ES-I3 (cell line): ENCODE results near the gene MED12L.

Source experiments
- H3K36me3 ChIP-seq: 2 replicates; pipeline ENCODE4 v1.6.1; 2013; ENCODE audit warnings: mild to moderate bottlenecking, low read length, control low read depth, moderate library complexity; ENCODE audit not compliant: insufficient read depth
- H3K4me1 ChIP-seq: 2 replicates; pipeline ENCODE4 v1.6.1; 2013; ENCODE audit warnings: mild to moderate bottlenecking, control low read depth, low read length; ENCODE audit not compliant: insufficient read depth
- H3K9ac ChIP-seq: 2 replicates; pipeline ENCODE4 v1.6.1; 2013; ENCODE audit warnings: low read depth, mild to moderate bottlenecking, low read length, moderate library complexity
- H3K9me3 ChIP-seq: 2 replicates; pipeline ENCODE4 v1.6.1; 2013; ENCODE audit warnings: mild to moderate bottlenecking, low read length, moderate library complexity; ENCODE audit not compliant: control insufficient read depth, insufficient read depth

The MED12L gene

DNA sequence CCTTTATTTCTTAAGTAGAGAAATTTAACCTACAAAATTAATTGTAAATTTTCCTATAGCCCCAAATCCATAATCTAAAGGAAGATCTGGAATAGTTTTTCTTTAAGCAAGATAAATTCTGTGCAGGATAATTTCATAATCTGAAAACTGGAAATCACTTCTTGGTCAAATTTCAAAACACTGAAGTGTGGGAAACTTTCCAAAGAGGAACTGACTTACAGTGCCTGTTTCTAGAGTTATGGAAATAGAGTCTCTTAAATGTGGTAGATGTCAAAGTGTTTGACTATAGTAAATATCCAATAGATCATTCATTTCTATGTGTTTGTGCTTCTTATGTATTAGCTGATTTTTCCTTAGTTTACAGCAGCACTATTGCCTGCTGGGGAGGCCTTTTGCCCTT is 245.4 kb downstream of the MED12L start:
- Histone ChIP-seq H3K4me1 (no peaks in the 10 kb centered on the region), H3K36me3 (no peaks in the 10 kb centered on the region), H3K9me3 (no peaks in the 10 kb centered on the region), H3K9ac (no peak overlapping the region)

DNA sequence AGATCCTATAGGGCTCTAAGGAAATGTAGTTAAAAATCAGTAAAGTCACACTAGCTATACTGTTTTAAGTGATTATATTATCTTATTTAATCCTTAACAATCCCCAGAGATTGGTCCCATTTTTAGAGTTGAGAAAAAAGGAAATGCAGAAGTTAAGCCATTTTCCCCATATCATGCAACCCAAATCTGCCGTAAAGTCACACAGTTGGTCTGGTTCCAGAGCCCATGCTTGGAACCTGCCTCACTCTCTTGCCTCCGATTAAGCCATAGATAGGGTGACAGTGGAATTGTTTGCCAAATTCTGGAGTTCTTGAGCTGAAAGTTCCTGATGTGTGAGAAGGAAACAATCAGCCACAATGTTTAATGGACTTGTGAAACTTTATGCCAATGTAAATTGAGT is 246.2 kb downstream of the MED12L start:
- Histone ChIP-seq H3K4me1 (no peaks in the 10 kb centered on the region), H3K9me3 (no peaks in the 10 kb centered on the region), H3K36me3 (no peaks in the 10 kb centered on the region), H3K9ac (no peak overlapping the region)

DNA sequence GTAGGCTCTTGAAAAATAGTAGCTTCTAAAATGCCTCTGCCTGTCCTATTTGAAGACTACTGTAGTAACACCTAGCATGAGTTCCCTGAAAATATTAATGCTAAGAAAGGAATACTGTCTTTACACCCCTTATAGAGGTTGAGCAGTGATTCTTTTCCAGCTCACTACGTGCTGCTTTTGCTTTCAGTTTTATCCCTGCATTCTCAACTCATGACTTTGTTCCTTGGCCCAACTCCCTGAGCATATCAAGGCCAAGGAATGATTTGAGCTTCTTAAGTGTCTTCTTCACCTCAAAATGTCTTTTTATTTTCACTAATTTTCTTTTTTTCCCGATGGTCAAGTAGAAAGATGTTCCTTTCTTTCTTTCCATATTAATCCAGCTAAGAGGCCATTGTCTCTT is 260.4 kb downstream of the MED12L start:
- peaks cover 16% of the 10 kb centered on the region for H3K4me1 ChIP-seq
- H3K9me3 ChIP-seq: no peaks in the 10 kb centered on the region

DNA sequence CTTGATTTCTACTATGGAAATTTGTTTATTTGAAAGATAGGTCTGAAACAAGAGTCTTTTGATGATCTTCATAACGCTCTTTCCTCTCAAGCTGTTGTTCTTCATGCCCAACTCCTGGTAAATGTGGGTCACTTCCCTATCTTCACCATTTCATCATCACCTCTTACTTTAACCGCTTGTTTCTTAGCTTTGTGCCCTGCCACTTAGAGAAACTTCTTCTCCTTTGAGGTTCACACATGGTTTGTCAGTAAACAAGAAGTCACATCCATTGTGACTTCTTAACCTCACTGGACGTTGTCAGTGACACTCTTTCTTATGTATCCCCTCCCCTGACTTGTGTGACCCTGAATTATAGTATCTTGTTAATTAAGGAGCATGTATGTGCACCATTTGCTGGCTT is 260.8 kb downstream of the MED12L start:
- no peaks in the 10 kb centered on the region for H3K9me3 ChIP-seq
- no peak overlapping the region for H3K9ac ChIP-seq
- H3K4me1 ChIP-seq: peaks cover 16% of the 10 kb centered on the region
- no peaks in the 10 kb centered on the region for H3K36me3 ChIP-seq

More for the DNA sequence above, 260.4 kb downstream of the MED12L start:
- Histone ChIP-seq H3K36me3 (no peaks in the 10 kb centered on the region), H3K9ac (no peak overlapping the region)

DNA sequence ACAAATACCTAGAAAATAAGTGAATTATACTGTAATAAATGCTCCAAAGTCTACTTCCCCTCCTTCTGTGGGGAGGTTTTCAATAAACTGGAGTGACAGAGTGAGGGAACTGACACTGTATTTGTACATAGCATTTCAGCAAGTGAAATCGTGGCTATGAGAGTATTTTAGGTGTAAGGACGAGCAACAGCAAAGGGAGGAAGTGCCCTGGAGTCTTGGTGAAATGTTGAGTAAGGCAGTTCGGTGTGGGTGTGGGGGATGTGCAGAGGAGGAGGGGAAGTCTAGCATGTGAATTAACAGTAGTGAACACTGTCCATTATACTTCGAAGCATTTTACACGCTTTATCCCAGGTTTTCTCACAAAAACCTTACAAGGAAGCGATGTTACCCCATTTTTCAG is 262.0 kb downstream of the MED12L start:
- Histone ChIP-seq H3K4me1 (peaks cover 16% of the 10 kb centered on the region), H3K36me3 (no peaks in the 10 kb centered on the region), H3K9ac (no peak overlapping the region), H3K9me3 (no peaks in the 10 kb centered on the region)

DNA sequence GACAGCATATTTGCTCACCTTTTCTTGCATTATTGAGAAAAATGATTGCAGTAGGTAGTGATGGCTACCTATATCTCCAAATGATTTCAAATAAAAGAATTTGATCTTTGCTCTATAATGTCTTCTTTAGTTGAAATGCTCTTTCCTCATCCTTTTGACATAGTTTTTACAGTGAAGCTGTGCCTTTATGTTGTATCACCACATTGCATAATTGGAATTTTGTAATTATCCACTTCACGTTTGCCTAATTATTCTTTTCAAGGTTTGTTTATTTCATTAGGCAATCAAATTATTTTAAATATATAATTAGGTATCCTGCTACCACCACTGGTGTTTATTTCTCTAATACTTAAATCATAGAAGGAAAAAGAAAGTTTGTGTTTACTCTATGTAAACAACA is 265.2 kb downstream of the MED12L start:
- no peak overlapping the region for H3K9ac ChIP-seq
- no peaks in the 10 kb centered on the region for H3K36me3 ChIP-seq
- no peaks in the 10 kb centered on the region for H3K9me3 ChIP-seq
- H3K4me1 ChIP-seq: peaks cover 16% of the 10 kb centered on the region

DNA sequence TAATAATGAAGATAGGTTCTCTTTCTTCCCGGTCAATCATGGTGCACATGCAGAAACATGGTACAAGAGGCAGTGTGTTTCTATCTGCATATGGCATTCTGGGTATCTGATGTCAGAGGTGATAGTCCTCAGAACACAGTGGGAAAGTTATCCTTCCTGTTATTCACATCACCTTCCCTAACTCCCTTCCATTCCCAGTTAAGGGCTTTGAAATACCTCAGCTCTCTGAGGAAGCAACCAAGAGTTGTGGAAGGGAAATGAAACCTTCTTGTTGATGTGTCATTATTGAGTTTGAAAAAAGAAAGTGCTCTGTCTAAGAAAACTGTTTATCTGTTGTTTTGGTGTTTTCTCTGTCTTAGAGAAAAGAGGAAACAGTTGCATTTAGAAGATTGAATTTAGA is 265.8 kb downstream of the MED12L start:
- Histone ChIP-seq H3K36me3 (no peaks in the 10 kb centered on the region), H3K9me3 (no peaks in the 10 kb centered on the region), H3K4me1 (peaks cover 16% of the 10 kb centered on the region), H3K9ac (no peak overlapping the region)

DNA sequence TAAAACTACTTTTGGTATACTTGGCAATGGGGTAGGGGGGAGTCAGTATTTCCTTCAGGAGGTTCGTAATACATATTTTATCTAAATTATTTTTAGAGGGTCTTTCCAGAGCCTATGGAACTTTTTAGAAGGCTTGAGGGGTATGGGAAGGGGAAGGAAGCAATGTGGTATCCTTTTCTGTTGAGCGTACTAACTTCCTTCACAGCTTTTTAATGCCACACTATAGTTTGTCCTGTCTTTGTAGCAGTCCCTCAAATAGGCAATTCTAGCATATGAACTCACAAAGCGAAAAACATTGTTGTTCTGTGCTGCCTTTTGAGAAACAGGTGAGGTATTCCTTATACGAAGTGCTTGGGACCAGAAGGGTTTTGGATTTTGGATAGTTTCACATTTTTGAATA is 266.2 kb downstream of the MED12L start:
- no peaks in the 10 kb centered on the region for H3K36me3 ChIP-seq
- H3K4me1 ChIP-seq: peaks cover 16% of the 10 kb centered on the region
- no peak overlapping the region for H3K9ac ChIP-seq
- H3K9me3 ChIP-seq: no peaks in the 10 kb centered on the region

DNA sequence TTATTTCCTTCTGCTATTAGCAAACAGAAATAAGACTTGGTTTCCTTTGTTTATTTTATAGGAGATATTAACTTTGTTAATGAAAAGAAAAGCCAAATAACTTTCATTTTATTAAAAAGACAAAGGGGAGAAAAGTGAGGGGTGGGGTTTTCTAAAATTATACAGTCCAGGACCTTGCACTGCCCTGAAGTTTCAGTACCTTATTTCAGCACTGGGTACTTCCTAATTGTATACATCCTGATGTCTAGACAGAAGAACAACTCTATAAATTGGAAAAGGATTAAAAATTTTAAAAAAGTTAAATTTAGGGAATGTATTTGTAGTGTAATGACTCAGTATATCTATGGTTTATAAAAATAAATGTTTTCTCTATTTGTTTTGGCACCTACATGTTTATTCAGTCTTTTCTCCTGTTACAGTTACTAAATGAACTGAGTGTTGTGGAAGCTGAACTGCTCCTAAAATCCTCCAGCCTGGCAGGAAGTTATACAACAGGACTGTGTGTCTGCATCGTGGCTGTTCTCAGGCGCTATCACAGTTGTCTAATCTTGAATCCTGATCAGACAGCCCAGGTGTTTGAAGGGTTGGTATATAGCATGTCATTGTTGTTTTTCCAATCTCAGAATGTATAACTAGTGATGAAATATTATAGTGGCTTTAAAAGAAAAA is 271.5 kb downstream of the MED12L start:
- no peak overlapping the region for H3K9ac ChIP-seq
- peaks cover 3% of the 10 kb centered on the region; the same call in 1 of the 2 replicates for H3K4me1 ChIP-seq
- H3K36me3 ChIP-seq: no peaks in the 10 kb centered on the region; the same call in 1 of the 2 replicates
- H3K9me3 ChIP-seq: no peaks in the 10 kb centered on the region

DNA sequence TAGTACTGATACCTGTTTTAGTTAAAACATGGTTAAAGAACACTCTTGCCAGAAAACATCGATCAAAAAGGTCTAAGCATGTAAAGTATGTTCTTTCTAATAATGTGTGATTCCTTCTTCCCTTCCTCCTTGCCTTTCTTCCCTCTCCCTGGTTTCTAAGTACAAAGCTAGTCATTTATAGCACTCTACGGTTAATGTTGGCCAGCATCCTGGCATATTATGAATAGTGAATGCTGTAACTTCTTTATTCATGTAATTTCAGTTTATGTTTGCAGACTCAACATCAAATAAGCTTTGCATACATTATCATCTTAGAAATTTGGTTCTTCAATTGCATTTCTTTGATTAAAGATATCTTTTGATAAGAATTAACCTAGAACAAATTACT is 272.0 kb downstream of the MED12L start:
- Histone ChIP-seq H3K9me3 (no peaks in the 10 kb centered on the region), H3K4me1 (peaks cover 3% of the 10 kb centered on the region; the same call in 1 of the 2 replicates), H3K9ac (no peak overlapping the region), H3K36me3 (no peaks in the 10 kb centered on the region; the same call in 1 of the 2 replicates)

DNA sequence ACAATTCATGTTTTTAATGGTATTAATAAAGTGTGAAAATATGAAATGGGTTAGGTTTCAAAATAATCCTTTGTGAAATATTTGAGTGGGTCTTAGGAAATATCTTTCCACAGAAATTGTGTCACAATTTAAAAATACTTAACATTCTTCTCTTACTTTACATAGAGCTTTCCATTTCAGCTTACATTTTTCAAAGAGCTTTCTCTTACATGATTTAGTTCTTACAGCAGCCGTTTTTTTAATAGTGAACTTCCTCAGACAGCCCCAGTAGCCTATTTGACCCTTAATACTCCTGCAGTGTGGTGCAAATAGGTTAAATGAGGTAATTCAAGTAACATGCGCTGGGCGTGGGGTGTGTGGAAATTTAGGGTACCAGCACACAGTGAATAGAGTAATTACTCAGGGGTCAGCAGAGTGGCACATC is 277.3 kb downstream of the MED12L start:
- Histone ChIP-seq H3K36me3 (no peaks in the 10 kb centered on the region; the same call in 1 of the 2 replicates), H3K9ac (no peak overlapping the region), H3K9me3 (no peaks in the 10 kb centered on the region), H3K4me1 (peaks cover 3% of the 10 kb centered on the region; the same call in 1 of the 2 replicates)

DNA sequence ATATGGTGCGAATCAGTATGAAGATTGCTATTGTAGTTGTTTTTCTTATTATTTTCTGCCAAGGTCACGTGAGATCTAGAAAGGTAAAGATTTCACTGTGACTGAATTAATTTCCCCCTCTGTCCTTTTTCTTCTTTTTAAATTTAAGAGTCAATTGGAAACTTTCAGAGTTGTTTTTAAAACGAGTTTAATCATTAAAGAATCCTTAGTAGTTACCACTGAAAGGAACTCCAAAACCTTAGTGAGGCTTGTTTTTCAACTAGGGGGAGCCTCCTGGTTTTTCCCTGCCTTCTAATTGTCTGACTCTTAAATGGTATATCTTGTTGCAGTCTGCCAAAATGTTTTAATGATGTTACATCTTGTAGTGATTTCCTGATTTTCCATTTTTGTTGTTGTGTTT is 281.5 kb downstream of the MED12L start:
- H3K9ac ChIP-seq: no peak overlapping the region
- no peaks in the 10 kb centered on the region for H3K4me1 ChIP-seq
- no peaks in the 10 kb centered on the region for H3K9me3 ChIP-seq
- no peaks in the 10 kb centered on the region for H3K36me3 ChIP-seq

DNA sequence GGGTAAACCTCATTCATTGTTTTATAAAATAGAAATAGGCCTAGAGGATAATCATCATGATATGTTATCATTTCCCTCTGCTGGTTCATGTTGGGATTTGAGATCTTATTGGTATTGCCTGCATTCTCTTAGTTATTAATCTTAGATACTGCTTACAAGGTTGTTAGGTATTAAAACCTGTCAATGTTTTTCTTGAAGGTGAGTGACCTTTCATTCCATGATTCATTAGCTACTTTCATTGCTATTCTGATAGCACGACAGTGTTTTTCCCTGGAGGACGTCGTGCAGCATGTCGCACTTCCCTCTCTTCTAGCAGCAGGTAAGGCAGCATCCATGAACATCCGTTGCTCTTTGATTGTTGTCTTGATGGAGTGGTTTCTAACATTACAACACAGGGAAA is 282.0 kb downstream of the MED12L start:
- H3K36me3 ChIP-seq: no peaks in the 10 kb centered on the region
- H3K4me1 ChIP-seq: no peaks in the 10 kb centered on the region
- H3K9ac ChIP-seq: no peak overlapping the region

DNA sequence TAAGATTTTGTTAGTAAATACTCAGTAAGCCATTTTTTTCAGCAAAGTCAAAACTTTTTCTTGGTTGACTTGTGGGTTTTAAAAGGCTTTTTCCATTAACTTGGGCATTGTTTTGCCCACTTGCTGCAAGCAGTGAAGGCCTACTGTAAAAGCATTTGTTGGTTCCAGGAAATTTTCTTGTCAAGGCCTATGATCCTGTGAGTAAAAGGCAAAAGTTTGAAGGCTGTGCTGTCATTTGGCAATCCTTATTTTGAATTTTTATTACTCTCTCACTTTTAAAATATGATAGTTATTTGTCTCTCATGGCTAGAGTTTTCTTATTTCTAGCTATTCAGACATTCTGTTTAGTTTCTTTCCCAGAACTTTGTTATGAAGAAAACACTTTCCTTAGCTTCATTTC is 286.1 kb downstream of the MED12L start:
- Histone ChIP-seq H3K9ac (no peak overlapping the region), H3K4me1 (no peaks in the 10 kb centered on the region), H3K36me3 (no peaks in the 10 kb centered on the region)

More for the DNA sequence above, 282.0 kb downstream of the MED12L start:
- no peaks in the 10 kb centered on the region for H3K9me3 ChIP-seq

DNA sequence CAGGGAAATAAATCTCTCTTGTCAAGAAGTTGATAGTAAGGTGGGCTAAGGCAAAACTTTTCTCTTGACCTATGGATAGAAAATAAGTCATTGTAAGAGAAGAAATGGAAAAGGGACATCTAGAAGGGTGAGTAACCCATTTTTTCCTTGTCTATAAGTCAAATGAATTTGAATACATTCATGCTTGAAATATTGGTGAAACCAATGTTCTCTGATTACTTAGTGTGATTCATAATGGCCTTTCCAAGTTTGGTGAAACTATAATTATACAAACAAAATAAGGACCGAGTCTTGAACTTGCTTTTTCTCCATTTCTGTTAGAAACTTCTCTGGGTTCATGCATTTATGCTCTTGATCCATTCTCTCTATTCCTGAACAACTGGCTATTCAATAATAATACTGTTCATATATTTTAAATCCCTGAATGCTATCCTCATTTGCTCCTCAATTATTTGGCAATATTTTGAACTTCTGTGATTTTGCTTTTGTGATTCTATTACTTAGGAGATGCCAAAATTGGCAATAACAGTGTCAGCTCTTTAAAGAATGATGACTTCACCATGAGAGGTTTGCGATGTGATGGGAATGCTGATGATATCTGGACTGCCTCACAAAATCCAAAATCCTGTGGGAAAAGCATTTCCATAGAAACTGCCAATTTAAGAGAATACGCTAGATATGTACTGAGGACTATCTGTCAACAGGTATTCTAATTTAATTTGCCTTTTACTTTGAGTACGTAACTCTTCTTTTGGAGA is 286.8 kb downstream of the MED12L start:
- no peaks in the 10 kb centered on the region for H3K4me1 ChIP-seq
- H3K36me3 ChIP-seq: no peaks in the 10 kb centered on the region
- H3K9me3 ChIP-seq: no peaks in the 10 kb centered on the region
- no peak overlapping the region for H3K9ac ChIP-seq

More for the DNA sequence above, 286.1 kb downstream of the MED12L start:
- H3K9me3 ChIP-seq: no peaks in the 10 kb centered on the region
